K562 (cell line): Measurements from ENCODE around the gene TMCC2. TPM values are rescaled to one million over a fixed set of nuclear protein-coding genes. Genes with fewer than 3 reads are reported as not detected.

Experiments used
- BACH1 ChIP-seq: fragments of 200-800 bp; sonication (Bioruptor generic); IDR thresholded peaks from 2 replicates; pipeline ENCODE4 v1.6.1; 2016; ENCODE audit warnings: missing genetic modification characterization, missing compliant biosample characterization
- COPS2 ChIP-seq: fragments of 450-650 bp; conservative IDR thresholded peaks from 2 replicates; pipeline ENCODE4 v1.6.1; 2016; ENCODE audit warnings: mild to moderate bottlenecking, moderate library complexity
- CSDE1 ChIP-seq, 2 experiments: fragments of 450-650 bp; IDR thresholded peaks; 2 replicates each; pipeline ENCODE4 v1.6.1; 2016; ENCODE audit warnings: mild to moderate bottlenecking in 1 of 2
- CTCFL ChIP-seq: IDR thresholded peaks from 2 replicates; pipeline ENCODE4 v1.6.1; 2011; ENCODE audit warnings: borderline replicate concordance, low read depth, mild to moderate bottlenecking, moderate library complexity, low read length; ENCODE audit not compliant: insufficient read depth, poor library complexity, severe bottlenecking
- FIP1L1 ChIP-seq: fragments of 200-400 bp; formaldehyde crosslinking; IDR thresholded peaks from 2 replicates; pipeline ENCODE4 v1.6.1; 2018; ENCODE audit warnings: mild to moderate bottlenecking, low read depth, low read length; ENCODE audit not compliant: poor library complexity, severe bottlenecking
- GABPB1 ChIP-seq: sonication (generic); formaldehyde crosslinking; IDR thresholded peaks from 2 replicates; pipeline ENCODE4 v1.8.0; 2022; ENCODE audit warnings: mild to moderate bottlenecking, missing genetic modification reagents
- HDAC1 ChIP-seq, 2 experiments: fragments of 450-650 bp; IDR thresholded peaks; 2 replicates each; pipeline ENCODE4 v1.6.1; 2016 to 2017; ENCODE audit warnings: inconsistent platforms in 1 of 2, mild to moderate bottlenecking in 1 of 2, moderate library complexity in 1 of 2
- MXD1 ChIP-seq: fragments of 250-450 bp; sonication (Bioruptor Pico); IDR thresholded peaks from 2 replicates; pipeline ENCODE4 v1.8.0; 2021; ENCODE audit warnings: borderline replicate concordance, mild to moderate bottlenecking, moderate library complexity; ENCODE audit not compliant: poor library complexity, severe bottlenecking
- PCBP2 ChIP-seq: fragments of 200-400 bp; formaldehyde crosslinking; IDR thresholded peaks from 2 replicates; pipeline ENCODE4 v1.6.1; 2018; ENCODE audit warnings: low read length, low read depth, mild to moderate bottlenecking, moderate library complexity; ENCODE audit not compliant: poor library complexity, severe bottlenecking
- TEAD2 ChIP-seq: fragments of 450-650 bp; IDR thresholded peaks from 2 replicates; pipeline ENCODE4 v1.6.1; 2016; ENCODE audit warnings: missing genetic modification characterization, control low read depth, missing compliant biosample characterization
- ZEB2 ChIP-seq: fragments of 450-650 bp; IDR thresholded peaks from 2 replicates; pipeline ENCODE4 v1.6.1; 2016
- ZNF277 ChIP-seq: fragments of 250-450 bp; sonication (Bioruptor Pico); IDR thresholded peaks from 2 replicates; pipeline ENCODE4 v1.8.0; 2022; ENCODE audit warnings: inconsistent platforms, mild to moderate bottlenecking, moderate library complexity, borderline replicate concordance
- ZNF318 ChIP-seq, 2 experiments: fragments of 450-650 bp; IDR thresholded peaks; 2 replicates each; pipeline ENCODE4 v1.6.1; 2016; ENCODE audit warnings: mild to moderate bottlenecking in 2 of 2, borderline replicate concordance in 1 of 2, low read depth in 1 of 2, moderate library complexity in 1 of 2
- polyA plus RNA-seq, 8 experiments: library from polyadenylated mRNA; depleted of rRNA in 4 of 8; stranded (reverse) in 5 of 8; unstranded in 3 of 8; fragments of >200 nt; fragmentation: Nextera tagmentation in 2 of 8; fragmentation: Illumina TruSeq in 1 of 8; extraction: Ambion mirVana in 2 of 8; extraction: Trizol in 1 of 8; gene quantifications; 2 replicates each; pipeline versions ENCODE4 v1.2.1 to v1.2.3, GENCODE V29; 2011 to 2014; ENCODE audit warnings: inconsistent platforms in 1 of 8, missing spikeins in 1 of 8
- total RNA-seq, 7 experiments: library from RNA; depleted of rRNA in 6 of 7; stranded (reverse); fragments of >200 nt in 6 of 7; fragmentation: Illumina TruSeq in 2 of 7; extraction: Trizol in 2 of 7; gene quantifications; 2 replicates each; pipeline versions ENCODE4 v1.2.1 to v1.2.3, GENCODE V29; 2011 to 2021; ENCODE audit warnings: low replicate concordance in 1 of 7

TMCC2 gene
- total and polyA plus RNA-seq, 9 of the 15 experiments (the other 6 are each of a cell fraction or from before 2014, with no cell fraction given) = 0.06 to 1.8 (median 0.98) TPM

GRCh38 chr1:205255941-205256780 lies 28.4 kb downstream of the TMCC2 start (continued):
- no peak for TF ChIP-seq CTCFL
- TF ChIP-seq TEAD2 (tag) = no peak
- TF ChIP-seq FIP1L1 = no peak
- no peak for TF ChIP-seq CSDE1 (IDR thresholded peaks at IDR 0.05)
- TF ChIP-seq BACH1 (tag) = no peak; the same call in 1 of the 2 replicates
- no peak; the same call in 1 of the 2 replicates for TF ChIP-seq ZEB2
- TF ChIP-seq GABPB1 (CRISPR knock-in tag) = no peak; the same call in none of the 2 replicates
- no peak for TF ChIP-seq COPS2
- TF ChIP-seq ZNF318 (IDR thresholded peaks at IDR 0.05; ENCODE audit: borderline replicate concordance in 1 of 2, low read depth in 1 of 2) = no peak
- no peak for TF ChIP-seq ZNF277
- TF ChIP-seq HDAC1 (IDR thresholded peaks at IDR 0.05) = peak in 1 of 2 experiments; percentile 76; a peak in 1 of 4 replicates
- TF ChIP-seq MXD1 = no peak
- no peak for TF ChIP-seq PCBP2
